ENCODE results near the gene SLC66A2. TPM values are rescaled to one million over a fixed set of nuclear protein-coding genes. Genes with fewer than 3 reads are reported as not detected.

SLC66A2 gene
- total and polyA plus RNA-seq, 8 donors: 17.3 to 69.8 (median 24.4) TPM

- Histone ChIP-seq H3K9me3 (no peaks in the 10 kb centered on the region), H3K4me3 (no peak overlapping the region), H3K4me1 (peaks cover 10 to 59% of the 10 kb centered on the region in 2 donors), H3K27me3 (no peaks in the 10 kb centered on the region), H3K36me3 (peaks cover 0 to 20% of the 10 kb centered on the region in 2 donors), H3K27ac (no peak overlapping the region)
- intact Hi-C loops (cut with DNase I): no loop called here
- TF ChIP-seq, protein P1, sequence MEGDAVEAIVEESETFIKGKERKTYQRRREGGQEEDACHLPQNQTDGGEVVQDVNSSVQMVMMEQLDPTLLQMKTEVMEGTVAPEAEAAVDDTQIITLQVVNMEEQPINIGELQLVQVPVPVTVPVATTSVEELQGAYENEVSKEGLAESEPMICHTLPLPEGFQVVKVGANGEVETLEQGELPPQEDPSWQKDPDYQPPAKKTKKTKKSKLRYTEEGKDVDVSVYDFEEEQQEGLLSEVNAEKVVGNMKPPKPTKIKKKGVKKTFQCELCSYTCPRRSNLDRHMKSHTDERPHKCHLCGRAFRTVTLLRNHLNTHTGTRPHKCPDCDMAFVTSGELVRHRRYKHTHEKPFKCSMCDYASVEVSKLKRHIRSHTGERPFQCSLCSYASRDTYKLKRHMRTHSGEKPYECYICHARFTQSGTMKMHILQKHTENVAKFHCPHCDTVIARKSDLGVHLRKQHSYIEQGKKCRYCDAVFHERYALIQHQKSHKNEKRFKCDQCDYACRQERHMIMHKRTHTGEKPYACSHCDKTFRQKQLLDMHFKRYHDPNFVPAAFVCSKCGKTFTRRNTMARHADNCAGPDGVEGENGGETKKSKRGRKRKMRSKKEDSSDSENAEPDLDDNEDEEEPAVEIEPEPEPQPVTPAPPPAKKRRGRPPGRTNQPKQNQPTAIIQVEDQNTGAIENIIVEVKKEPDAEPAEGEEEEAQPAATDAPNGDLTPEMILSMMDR (IDR thresholded peaks at IDR 0.05): no peak
- ATAC-seq (no peak), DNase-seq (no peak)
Measured at GRCh38 chr18:79985172-79985571, 33.7 kb upstream of the SLC66A2 start.

GRCh38 chr18:79983793-79984192 lies 32.3 kb upstream of the SLC66A2 start:
- no peak overlapping the region for H3K27ac ChIP-seq
- peaks cover 0 to 25% of the 10 kb centered on the region in 2 donors for H3K36me3 ChIP-seq
- H3K4me1 ChIP-seq: peaks cover 10 to 53% of the 10 kb centered on the region in 2 donors
- H3K4me3 ChIP-seq: no peak overlapping the region
- H3K9me3 ChIP-seq: no peaks in the 10 kb centered on the region
- TF ChIP-seq, protein P1 (IDR thresholded peaks at IDR 0.05): no peak
- ATAC-seq (no peak), DNase-seq (no peak)
- intact Hi-C loops (cut with DNase I): no loop called here
- H3K27me3 ChIP-seq: no peaks in the 10 kb centered on the region

DNA sequence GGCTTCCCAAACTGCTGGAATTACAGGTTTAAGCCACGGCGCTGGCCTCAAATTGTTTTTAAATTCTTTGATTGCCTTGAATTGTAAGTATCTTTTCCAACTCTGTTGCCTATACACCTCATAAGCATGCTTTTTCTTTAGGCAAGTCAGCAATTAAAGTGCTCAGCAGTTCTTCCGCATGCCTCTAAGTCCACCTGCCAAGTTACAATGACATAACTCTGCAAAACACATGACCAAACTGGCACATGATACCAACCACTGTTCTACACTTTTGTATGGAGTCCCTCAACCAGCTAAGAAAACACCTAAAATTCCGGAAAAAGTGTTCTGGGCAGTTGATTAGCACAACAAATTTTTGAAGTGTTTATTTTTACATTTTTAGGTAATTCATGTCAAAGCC lies 31.8 kb upstream of the SLC66A2 start:
- no peak for DNase-seq

DNA sequence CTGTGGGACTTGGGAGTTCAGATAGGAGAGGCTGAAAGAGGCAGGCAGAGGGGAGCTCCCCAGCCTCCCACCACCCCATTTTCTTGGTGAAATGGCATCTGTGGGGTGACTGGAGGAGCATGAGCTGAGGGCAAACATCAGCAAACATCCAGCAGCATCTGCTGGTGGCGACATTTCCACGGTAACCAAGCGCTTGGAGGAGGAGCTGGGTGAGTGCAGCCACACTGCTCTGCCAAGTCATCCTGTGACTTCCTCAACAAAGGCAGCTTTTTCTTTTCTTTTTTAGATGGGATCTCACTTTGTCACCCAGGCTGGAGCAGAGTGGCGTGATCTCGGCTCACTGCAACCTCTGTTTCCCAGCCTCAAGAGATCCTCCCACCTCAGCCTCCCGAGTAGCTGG lies 31.3 kb upstream of the SLC66A2 start:
- H3K27me3 ChIP-seq: no peaks in the 10 kb centered on the region
- ATAC-seq (peak; percentile 34), DNase-seq (no peak)

More for the DNA sequence above, 31.8 kb upstream of the SLC66A2 start:
- peak overlapping the region in 1 of 2 donors; percentile 55 for H3K27ac ChIP-seq
- H3K4me1 ChIP-seq: peaks cover 10 to 53% of the 10 kb centered on the region in 2 donors
- no peaks in the 10 kb centered on the region for H3K27me3 ChIP-seq
- no peaks in the 10 kb centered on the region for H3K9me3 ChIP-seq
- TF ChIP-seq, protein P1 (IDR thresholded peaks at IDR 0.05): no peak
- peak; percentile 52 for ATAC-seq
- H3K36me3 ChIP-seq: peaks cover 0 to 28% of the 10 kb centered on the region in 2 donors
- H3K4me3 ChIP-seq: no peak overlapping the region
- intact Hi-C loops (cut with DNase I): no loop called here

GRCh38 chr18:79980585-79980984 lies 29.1 kb upstream of the SLC66A2 start:
- H3K4me3 ChIP-seq: no peak overlapping the region
- H3K36me3 ChIP-seq: peaks cover 0 to 43% of the 10 kb centered on the region in 2 donors
- TF ChIP-seq, protein P1 (IDR thresholded peaks at IDR 0.05): no peak
- H3K27ac ChIP-seq: no peak overlapping the region
- peaks cover 0 to 31% of the 10 kb centered on the region in 2 donors for H3K4me1 ChIP-seq
- ATAC-seq: no peak
- H3K27me3 ChIP-seq: no peaks in the 10 kb centered on the region
- H3K9me3 ChIP-seq: no peaks in the 10 kb centered on the region
- DNase-seq: no peak
- intact Hi-C loops (cut with DNase I): no loop called here

More for the DNA sequence above, 31.3 kb upstream of the SLC66A2 start:
- intact Hi-C loops (cut with DNase I): no loop called here
- H3K36me3 ChIP-seq: peaks cover 0 to 34% of the 10 kb centered on the region in 2 donors
- H3K4me1 ChIP-seq: peaks cover 10 to 53% of the 10 kb centered on the region in 2 donors
- H3K9me3 ChIP-seq: no peaks in the 10 kb centered on the region
- TF ChIP-seq, protein P1 (IDR thresholded peaks at IDR 0.05): no peak
- H3K4me3 ChIP-seq: no peak overlapping the region
- H3K27ac ChIP-seq: peak overlapping the region in 1 of 2 donors; percentile 55

Data from left lung (tissue), 10 donors.